Dermis microvascular lymphatic vessel endothelial cell (primary cell): Measurements from ENCODE around the gene ASH1L. TPM values are rescaled to one million over a fixed set of nuclear protein-coding genes. Genes with fewer than 3 reads are reported as not detected.
"Not testable (repeated sequence)": the region's sequence is repeated elsewhere in the genome, so short reads cannot be mapped to it uniquely, and the experiment has no call there.

Experiments used
- DNase-seq, 2 donors: peaks; one replicate each; pipeline versions ENCODE4 v3.0.0 to v3.0.0-alpha.2; 2010; ENCODE audit warnings: low read depth in 2 of 2
- total RNA-seq: library from RNA; depleted of rRNA; stranded (reverse); fragments of >200 nt; gene quantifications from 2 replicates; pipeline ENCODE4 v1.2.1, GENCODE V29; 2014

Gene ASH1L
- total RNA-seq, 1 donor from 2014 or later, result 13.5 TPM

- no peak for DNase-seq
Observed at GRCh38 chr1:155313261-155313660, 249.3 kb downstream of the ASH1L start.

GRCh38 chr1:155309423-155310021, 253.1 kb downstream of the ASH1L start:
- peak; percentile 69 to 79 for DNase-seq

GRCh38 chr1:155308493-155309422, 253.8 kb downstream of the ASH1L start, which contains the start of gene FDPS:
TSS of gene FDPS (plus strand) at chr1:155308866. CDS start at chr1:155309790, 924 bp downstream.
- peak; percentile 97 to 99 for DNase-seq

GRCh38 chr1:155307247-155307740, 255.3 kb downstream of the ASH1L start:
- peak; percentile 39 to 67 for DNase-seq

- no peak for DNase-seq
Observed at GRCh38 chr1:155305881-155306391, 256.7 kb downstream of the ASH1L start.

GRCh38 chr1:155304558-155305063, 258.0 kb downstream of the ASH1L start:
- no peak for DNase-seq

GRCh38 chr1:155301342-155301841, 261.2 kb downstream of the ASH1L start, which contains the start of gene PKLR:
TSS of gene PKLR (minus strand) at chr1:155301438. CDS start at chr1:155301395, 43 bp downstream.
- no peak for DNase-seq

- DNase-seq, result no peak
Observed at GRCh38 chr1:155300553-155301329, 261.9 kb downstream of the ASH1L start.

- DNase-seq, result no peak
Observed at GRCh38 chr1:155300024-155300423, 262.6 kb downstream of the ASH1L start.

GRCh38 chr1:155297384-155297783, 265.2 kb downstream of the ASH1L start:
- no peak for DNase-seq

- DNase-seq, result no peak
Observed at GRCh38 chr1:155296661-155297060, 265.9 kb downstream of the ASH1L start.

GRCh38 chr1:155295942-155296267, 266.7 kb downstream of the ASH1L start:
- no peak for DNase-seq

GRCh38 chr1:155295183-155295941, 267.2 kb downstream of the ASH1L start:
- no peak for DNase-seq

- no peak for DNase-seq
Observed at GRCh38 chr1:155294520-155295182, 268.0 kb downstream of the ASH1L start.

- no peak for DNase-seq
Observed at GRCh38 chr1:155293086-155293749, 269.4 kb downstream of the ASH1L start.

- not testable (repeated sequence) for DNase-seq
Observed at GRCh38 chr1:155291006-155291405, 271.6 kb downstream of the ASH1L start.

GRCh38 chr1:155287987-155288543, 274.5 kb downstream of the ASH1L start:
- DNase-seq, result no peak

GRCh38 chr1:155286544-155286943, 276.1 kb downstream of the ASH1L start:
- DNase-seq, result no peak

GRCh38 chr1:155285631-155286044, 277.0 kb downstream of the ASH1L start:
- no peak for DNase-seq
